HUES64 (cell line): ENCODE measurements around the gene NLRC5.

ENCODE experiments used
- H3K27ac ChIP-seq: 2 replicates; pipeline ENCODE4 v1.7.0; 2013; ENCODE audit warnings: low read depth, low read length, inconsistent platforms
- H3K27me3 ChIP-seq: 2 replicates; pipeline ENCODE4 v1.6.1; 2013; ENCODE audit warnings: mild to moderate bottlenecking, low read length; ENCODE audit not compliant: insufficient read depth
- H3K36me3 ChIP-seq: 2 replicates; pipeline ENCODE4 v1.6.1; 2013; ENCODE audit warnings: mild to moderate bottlenecking, low read length; ENCODE audit not compliant: insufficient read depth
- H3K4me1 ChIP-seq: 2 replicates; pipeline ENCODE4 v1.6.1; 2013; ENCODE audit warnings: mild to moderate bottlenecking, low read length, moderate library complexity; ENCODE audit not compliant: insufficient read depth
- H3K4me3 ChIP-seq: 2 replicates; pipeline ENCODE4 v1.5.1; 2013; ENCODE audit warnings: mild to moderate bottlenecking, low read length, moderate library complexity
- H3K9ac ChIP-seq: 2 replicates; pipeline ENCODE4 v1.6.1; 2013; ENCODE audit warnings: mild to moderate bottlenecking, low read depth, low read length
- H3K9me3 ChIP-seq: 2 replicates; pipeline ENCODE4 v1.6.1; 2013; ENCODE audit warnings: low read depth, low read length; ENCODE audit not compliant: insufficient read depth
- WGBS: fragments of 150-250, 120-280 bp; methylation state at CpG from one replicate; pipeline ENCODE4 v1.1.7; 2013; ENCODE audit warnings: missing lambda C conversion rate; 5-methylcytosine and 5-hydroxymethylcytosine counted together

The NLRC5 gene

GRCh38 chr16:56995136-56995805, 5.9 kb downstream of the NLRC5 start:
- Histone ChIP-seq H3K9me3 (no peaks in the 10 kb centered on the region), H3K4me3 (no peak overlapping the region), H3K36me3 (no peaks in the 10 kb centered on the region), H3K27me3 (peaks cover 13% of the 10 kb centered on the region), H3K27ac (no peak overlapping the region), H3K9ac (no peak overlapping the region), H3K4me1 (no peaks in the 10 kb centered on the region)
- whole genome bisulfite sequencing = 85% methylated on average over 12 of the region's 12 CpGs

GRCh38 chr16:56997264-56997663, 7.9 kb downstream of the NLRC5 start:
- H3K9me3 ChIP-seq = no peaks in the 10 kb centered on the region
- H3K9ac ChIP-seq = no peak overlapping the region
- WGBS = 95% methylated on average over 5 of the region's 5 CpGs
- H3K36me3 ChIP-seq = no peaks in the 10 kb centered on the region
- no peak overlapping the region for H3K27ac ChIP-seq
- H3K27me3 ChIP-seq = 0 out of 2 replicates have a peak, but pooled peaks cover 3% of the 10 kb centered on the region
- no peak overlapping the region for H3K4me3 ChIP-seq
- no peaks in the 10 kb centered on the region for H3K4me1 ChIP-seq

- H3K9ac ChIP-seq = no peak overlapping the region
- H3K9me3 ChIP-seq = no peaks in the 10 kb centered on the region
- no peak overlapping the region for H3K27ac ChIP-seq
- WGBS = 86% methylated on average over 3 of the region's 3 CpGs
- H3K27me3 ChIP-seq = 0 out of 2 replicates have a peak, but pooled peaks cover 3% of the 10 kb centered on the region
- H3K4me1 ChIP-seq = no peaks in the 10 kb centered on the region
- no peak overlapping the region for H3K4me3 ChIP-seq
- H3K36me3 ChIP-seq = no peaks in the 10 kb centered on the region
Observed at GRCh38 chr16:56997931-56998330, 8.6 kb downstream of the NLRC5 start.

GRCh38 chr16:56998352-56998751, 9.0 kb downstream of the NLRC5 start:
- Histone ChIP-seq H3K27ac (no peak overlapping the region), H3K9me3 (no peaks in the 10 kb centered on the region), H3K9ac (no peak overlapping the region), H3K36me3 (no peaks in the 10 kb centered on the region), H3K4me3 (no peak overlapping the region), H3K27me3 (0 out of 2 replicates have a peak, but pooled peaks cover 3% of the 10 kb centered on the region), H3K4me1 (no peaks in the 10 kb centered on the region)
- WGBS = 91% methylated on average over 3 of the region's 3 CpGs

- Histone ChIP-seq H3K9me3 (no peaks in the 10 kb centered on the region), H3K27ac (no peak overlapping the region), H3K4me3 (no peak overlapping the region), H3K4me1 (no peaks in the 10 kb centered on the region), H3K36me3 (no peaks in the 10 kb centered on the region), H3K9ac (no peak overlapping the region), H3K27me3 (0 out of 2 replicates have a peak, but pooled peaks cover 3% of the 10 kb centered on the region)
- whole genome bisulfite sequencing = 96% methylated on average over 6 of the region's 6 CpGs
Observed at GRCh38 chr16:56998861-56999260, 9.5 kb downstream of the NLRC5 start.

GRCh38 chr16:56999409-57000270, 10.3 kb downstream of the NLRC5 start:
- Histone ChIP-seq H3K4me1 (no peaks in the 10 kb centered on the region), H3K27ac (no peak overlapping the region), H3K4me3 (no peak overlapping the region), H3K9me3 (no peaks in the 10 kb centered on the region), H3K36me3 (no peaks in the 10 kb centered on the region), H3K9ac (no peak overlapping the region), H3K27me3 (no peaks in the 10 kb centered on the region)
- 90% methylated on average over 11 of the region's 11 CpGs for WGBS

GRCh38 chr16:57000271-57001025, 11.1 kb downstream of the NLRC5 start:
- Histone ChIP-seq H3K36me3 (no peaks in the 10 kb centered on the region), H3K27me3 (no peaks in the 10 kb centered on the region), H3K4me3 (no peak overlapping the region), H3K9ac (no peak overlapping the region), H3K27ac (no peak overlapping the region), H3K4me1 (no peaks in the 10 kb centered on the region), H3K9me3 (no peaks in the 10 kb centered on the region)
- 90% methylated on average over 5 of the region's 5 CpGs for WGBS

- H3K9ac ChIP-seq = no peak overlapping the region
- no peaks in the 10 kb centered on the region for H3K9me3 ChIP-seq
- H3K4me3 ChIP-seq = no peak overlapping the region
- WGBS = 93% methylated on average over 8 of the region's 8 CpGs
- no peaks in the 10 kb centered on the region for H3K4me1 ChIP-seq
- H3K36me3 ChIP-seq = no peaks in the 10 kb centered on the region
- H3K27ac ChIP-seq = no peak overlapping the region
- H3K27me3 ChIP-seq = no peaks in the 10 kb centered on the region
Observed at GRCh38 chr16:57001026-57001679, 11.8 kb downstream of the NLRC5 start.

- no peaks in the 10 kb centered on the region for H3K9me3 ChIP-seq
- no peak overlapping the region for H3K4me3 ChIP-seq
- H3K36me3 ChIP-seq = no peaks in the 10 kb centered on the region
- H3K27me3 ChIP-seq = no peaks in the 10 kb centered on the region
- 86% methylated on average over 22 of the region's 22 CpGs for WGBS
- H3K9ac ChIP-seq = no peak overlapping the region
- H3K4me1 ChIP-seq = no peaks in the 10 kb centered on the region
- H3K27ac ChIP-seq = no peak overlapping the region
Observed at GRCh38 chr16:57003439-57004386, 14.4 kb downstream of the NLRC5 start.
